Activated gamma-delta T cell treated with anti-CD3 and anti-CD28 coated beads, Interleukin-2, amount 50 U/mL, for 16 hours (primary cell): ENCODE data around the gene SIPA1L3.

Experiments used
- DNase-seq: peaks from one replicate; pipeline ENCODE4 v3.0.0-alpha.2; 2020; ENCODE audit warnings: low read depth

SIPA1L3 gene

GRCh38 chr19:37997911-37998344 is 90.9 kb downstream of the SIPA1L3 start:
- DNase-seq = no peak

GRCh38 chr19:37998801-37999308 is 91.8 kb downstream of the SIPA1L3 start:
- DNase-seq = no peak

DNA sequence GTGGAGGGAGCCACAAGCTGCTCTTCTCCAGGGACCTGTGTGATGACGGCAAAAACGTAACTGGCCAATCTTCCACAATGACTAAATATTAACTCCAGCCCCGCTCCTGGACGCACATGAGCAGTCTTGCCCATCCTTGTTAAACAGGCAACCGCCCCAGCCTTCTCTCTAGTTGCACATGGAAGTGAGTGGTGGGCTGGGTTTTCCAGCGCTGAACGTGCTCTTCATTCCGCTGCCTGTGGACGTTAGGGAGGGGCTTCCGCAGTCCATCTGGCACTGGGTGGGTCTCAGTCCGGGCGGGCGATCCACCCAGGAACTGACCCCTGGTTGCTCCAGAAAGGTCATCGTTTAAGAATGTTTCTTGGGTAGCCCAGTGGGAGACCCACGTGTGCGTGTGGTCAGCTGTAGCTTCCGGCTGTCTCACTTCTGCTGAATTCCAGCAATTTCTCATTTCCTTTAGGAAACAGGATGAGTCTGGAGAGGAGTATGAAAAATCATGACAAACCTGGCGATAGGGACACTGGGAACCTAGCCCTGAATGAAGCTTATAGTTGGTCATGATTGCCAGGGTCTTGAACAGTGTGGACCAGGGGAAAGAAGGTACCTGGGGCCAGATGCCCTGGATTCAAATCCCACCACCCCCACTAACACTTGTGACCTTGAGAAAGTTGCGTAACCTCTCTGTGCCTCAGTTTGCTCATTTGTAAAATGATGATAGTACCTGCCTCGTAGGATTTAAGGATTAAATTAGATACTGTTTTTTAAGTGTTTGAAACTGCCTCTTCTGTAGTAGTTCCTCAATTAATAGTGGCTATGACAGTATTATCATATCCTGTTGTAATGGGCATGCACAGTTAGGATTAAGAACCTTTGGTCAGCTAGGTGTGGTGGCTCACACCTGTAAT is 92.6 kb downstream of the SIPA1L3 start:
- DNase-seq = no peak

- DNase-seq = no peak
Measured at GRCh38 chr19:38001158-38001781, 94.3 kb downstream of the SIPA1L3 start.

DNA sequence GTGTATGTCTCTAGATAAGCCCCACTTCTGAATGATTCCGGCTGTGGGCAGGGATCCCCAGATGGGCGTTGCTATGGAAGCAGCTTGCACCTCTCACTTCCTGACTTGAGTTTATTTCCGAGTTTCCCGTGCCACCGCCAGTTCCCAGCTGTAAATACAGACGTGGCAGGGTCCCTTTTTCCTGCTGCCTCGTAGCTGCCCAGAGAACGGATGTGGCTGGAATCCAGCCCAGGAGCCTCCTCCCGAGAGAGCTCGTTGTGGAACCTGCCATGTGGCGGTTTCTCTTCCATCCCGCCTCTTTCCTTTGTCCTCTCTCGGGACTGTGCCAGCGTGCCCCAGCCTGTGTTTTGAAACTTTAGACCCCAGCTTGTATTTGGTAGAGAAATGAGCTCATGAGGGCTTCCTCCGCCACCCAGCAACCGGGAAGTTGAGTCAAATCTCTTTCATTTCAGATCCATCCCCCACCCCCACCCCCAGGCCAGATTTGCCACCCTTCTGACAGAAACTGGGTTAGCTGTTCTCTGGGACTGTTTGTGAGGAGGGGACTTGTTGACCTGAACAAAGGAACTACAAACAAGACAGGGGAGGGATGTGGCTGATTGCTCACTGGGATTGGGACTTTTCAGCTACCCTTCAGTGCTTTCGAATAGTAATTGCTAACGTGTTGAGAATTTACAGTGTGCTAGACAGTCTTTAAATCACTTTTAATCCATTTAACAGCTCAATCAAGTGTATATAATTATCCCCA is 96.6 kb downstream of the SIPA1L3 start:
- DNase-seq = no peak

DNA sequence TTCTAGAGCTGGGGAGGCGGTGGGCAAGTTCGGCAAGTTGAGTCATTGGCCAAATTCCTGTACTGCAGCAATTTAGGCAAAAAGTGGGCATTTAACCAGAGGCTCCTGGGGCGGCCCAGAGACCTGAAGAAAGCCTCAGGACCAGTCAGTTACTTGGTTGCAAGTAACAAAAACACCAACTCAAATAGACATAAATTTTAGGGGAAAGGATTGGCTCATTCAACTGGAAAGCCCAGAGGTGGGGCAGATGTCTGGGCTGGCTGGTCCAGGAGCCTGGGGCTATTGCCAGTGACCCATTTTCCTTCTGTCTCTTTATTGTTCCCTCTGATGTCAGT is 97.1 kb downstream of the SIPA1L3 start:
- no peak for DNase-seq

DNA sequence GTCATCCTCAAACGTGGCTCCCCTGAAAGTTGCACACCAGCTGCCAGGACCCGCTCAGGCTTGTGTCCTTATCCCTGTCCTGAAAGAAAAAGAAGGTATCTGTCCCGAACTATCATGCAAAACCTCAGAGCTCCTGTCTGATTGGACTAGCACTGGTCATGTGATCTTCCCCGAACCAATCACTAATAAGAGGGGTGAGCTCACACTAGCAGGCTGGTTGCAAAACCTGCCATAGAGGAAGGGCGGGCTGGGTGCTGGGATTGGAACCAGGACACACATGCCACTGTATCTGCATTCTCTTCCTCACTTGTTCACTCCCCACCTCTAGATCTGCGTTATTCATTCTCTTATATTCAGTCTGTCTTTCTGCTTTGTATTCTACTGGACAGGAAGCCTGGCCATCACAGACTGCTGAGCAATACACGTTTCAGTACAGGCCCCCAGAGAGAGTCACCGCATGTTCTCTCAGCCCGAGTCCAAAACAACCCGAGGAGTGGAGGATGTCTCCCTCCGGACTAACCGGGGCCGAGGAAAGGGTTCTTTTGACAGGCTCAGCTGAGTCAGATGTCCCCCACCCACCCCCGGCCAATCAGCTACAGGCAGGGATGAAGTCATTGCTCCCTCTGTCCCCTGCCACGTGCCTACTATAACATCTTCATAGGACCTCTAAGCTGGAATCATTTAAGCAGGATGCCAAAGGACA is 97.7 kb downstream of the SIPA1L3 start:
- no peak for DNase-seq

DNA sequence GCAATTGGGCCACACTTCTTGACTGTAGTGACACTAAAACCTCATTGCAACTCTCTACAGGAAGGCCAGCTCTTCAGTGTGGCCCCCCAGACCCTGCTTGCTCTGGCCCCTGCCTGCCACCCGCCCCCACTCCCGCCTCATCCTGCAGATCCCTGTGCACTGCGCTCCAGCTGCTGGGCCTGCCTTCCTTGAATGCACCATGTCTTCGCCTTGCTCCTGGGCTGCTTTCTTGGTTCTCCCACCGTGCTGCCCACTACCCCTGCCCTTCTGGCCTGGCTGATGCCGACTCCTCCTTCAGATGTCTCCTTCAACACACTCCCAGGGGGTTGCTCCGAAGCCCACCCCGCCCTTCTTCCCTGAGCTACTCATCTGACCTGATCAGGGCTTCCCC is 98.2 kb downstream of the SIPA1L3 start:
- DNase-seq = no peak

DNA sequence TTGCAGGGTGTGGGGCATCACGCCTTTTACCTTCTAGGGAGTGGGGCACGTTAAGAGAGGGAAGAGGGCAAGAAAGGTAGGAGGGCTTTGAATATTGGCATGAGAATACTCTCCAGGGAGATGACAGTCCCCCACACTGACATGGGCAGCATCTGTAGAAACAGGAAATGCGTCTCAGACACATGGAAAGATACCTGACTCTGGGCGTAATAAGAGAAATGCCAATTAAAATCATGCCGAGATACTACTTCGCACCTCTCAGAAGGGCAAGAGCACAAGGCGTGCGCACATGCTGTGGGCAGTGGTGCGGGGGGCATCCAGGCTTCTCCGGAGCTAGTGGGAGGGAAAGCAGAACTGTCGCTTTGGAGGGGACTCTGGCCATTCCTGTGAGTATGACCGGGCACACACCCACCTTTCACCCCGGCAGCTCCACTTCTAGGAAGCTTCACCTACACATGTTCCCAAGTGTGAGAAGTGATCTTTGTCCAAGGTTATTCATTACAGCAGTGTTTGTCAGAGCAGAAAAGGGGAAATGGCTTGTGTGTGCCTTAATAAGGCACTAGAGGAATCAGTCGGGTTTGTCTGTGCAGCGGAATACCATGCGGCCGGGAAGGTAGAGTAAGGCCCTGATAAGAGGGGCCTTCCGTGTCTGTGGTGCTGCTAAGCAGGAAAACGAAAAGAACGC is 99.5 kb downstream of the SIPA1L3 start:
- DNase-seq = no peak

GRCh38 chr19:38009650-38010242 is 102.7 kb downstream of the SIPA1L3 start:
- DNase-seq = no peak

GRCh38 chr19:38011426-38011825 is 104.4 kb downstream of the SIPA1L3 start:
- no peak for DNase-seq

GRCh38 chr19:38012290-38012689 is 105.3 kb downstream of the SIPA1L3 start:
- DNase-seq = no peak

DNA sequence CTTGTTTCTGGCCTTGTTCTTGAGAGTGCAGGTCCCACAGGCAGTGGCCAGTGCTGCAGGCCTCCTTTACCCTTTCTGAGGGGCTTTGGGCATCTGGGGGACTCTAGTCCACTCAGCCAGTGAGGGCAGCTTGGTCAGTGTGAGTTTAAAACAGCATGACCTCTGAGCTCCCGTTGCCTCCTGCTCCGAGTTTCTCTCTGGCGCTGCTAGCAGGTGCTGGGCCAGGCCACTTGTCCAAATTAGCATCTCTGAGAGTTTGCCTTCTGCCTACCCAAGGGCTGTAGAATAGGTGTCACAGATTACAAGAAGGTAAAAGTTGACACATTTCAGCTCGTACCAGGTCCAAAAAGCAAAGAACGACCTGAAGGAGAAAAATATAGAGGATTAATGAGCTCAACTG is 105.9 kb downstream of the SIPA1L3 start:
- no peak for DNase-seq

- DNase-seq = no peak
Measured at GRCh38 chr19:38013913-38014580, 107.0 kb downstream of the SIPA1L3 start.

DNA sequence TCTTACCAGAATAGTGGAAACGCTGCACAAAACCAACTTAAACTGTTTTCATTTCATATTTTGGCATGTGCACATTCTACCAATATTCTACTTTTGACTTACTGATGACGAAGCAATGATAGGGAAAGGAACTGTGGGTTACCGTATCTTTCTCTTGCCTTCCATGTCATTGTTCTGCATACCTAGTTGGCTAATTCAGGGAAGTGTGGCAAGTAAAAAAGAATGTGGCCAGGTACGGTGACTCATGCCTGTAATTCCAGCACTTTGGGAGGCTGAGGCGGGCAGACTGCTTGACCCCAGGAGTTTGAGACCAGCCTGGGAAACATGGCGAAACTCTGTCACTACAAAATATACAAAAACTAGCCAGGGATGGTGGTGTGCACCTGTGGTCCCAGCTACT is 108.2 kb downstream of the SIPA1L3 start:
- no peak for DNase-seq

- no peak for DNase-seq
Measured at GRCh38 chr19:38015761-38016160, 108.8 kb downstream of the SIPA1L3 start.

DNA sequence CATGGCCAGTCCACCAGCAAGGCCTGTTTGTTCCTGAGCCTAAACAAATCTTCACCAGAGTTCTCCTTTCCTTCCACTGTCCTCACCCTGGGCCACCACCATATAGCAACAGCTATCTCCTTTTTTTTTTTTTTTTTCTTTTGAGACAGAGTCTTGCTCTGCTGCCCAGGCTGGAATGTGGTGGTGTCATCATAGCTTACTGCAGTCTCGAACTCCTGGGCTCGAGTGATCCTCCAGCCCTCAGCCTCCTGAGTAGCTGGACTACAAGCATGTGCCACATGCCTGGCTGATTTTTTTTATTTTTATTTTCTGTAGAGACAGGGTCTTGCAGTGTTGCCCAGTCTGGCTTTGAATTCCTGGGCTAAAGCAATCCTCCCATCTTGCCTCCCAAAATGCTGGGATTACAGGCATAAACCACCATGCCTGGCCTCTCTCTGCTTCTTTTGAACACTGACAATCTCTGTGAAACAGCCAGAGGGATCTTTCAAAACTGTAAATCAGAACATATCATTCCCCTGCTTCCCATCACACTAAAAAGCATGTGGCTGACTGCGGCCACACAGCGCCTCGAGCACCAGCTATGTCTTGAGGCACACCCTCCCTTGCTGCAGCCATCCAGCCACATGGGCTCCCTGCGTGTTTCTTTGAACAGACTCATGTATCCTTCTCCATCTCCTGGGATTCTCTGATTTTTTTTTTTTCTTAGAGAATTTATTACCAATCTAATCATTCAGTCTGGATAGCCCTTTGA is 110.6 kb downstream of the SIPA1L3 start:
- DNase-seq = no peak

GRCh38 chr19:38018694-38019395 is 111.8 kb downstream of the SIPA1L3 start:
- DNase-seq = no peak

DNA sequence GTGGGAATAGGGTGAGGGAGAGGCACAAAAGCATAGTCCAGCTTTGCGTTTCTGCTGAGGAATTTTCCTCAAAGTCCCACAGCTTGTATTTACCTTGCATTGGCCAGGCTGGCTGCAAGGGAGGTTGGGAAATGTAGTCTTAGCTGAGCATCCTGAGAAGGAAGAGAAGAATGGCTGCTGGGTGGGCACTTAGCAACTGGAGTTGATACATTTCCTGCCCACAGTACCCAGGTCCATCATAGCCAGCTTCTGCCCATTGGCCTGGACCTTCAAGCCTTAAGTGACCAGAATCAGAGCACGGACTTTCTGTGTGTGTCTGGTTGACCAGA is 112.4 kb downstream of the SIPA1L3 start:
- no peak for DNase-seq
